SK-N-SH (cell line): Measurements from ENCODE around the gene AP1AR. TPM values are rescaled to one million over a fixed set of nuclear protein-coding genes. Genes with fewer than 3 reads are reported as not detected.

Experiments
- CTCF ChIA-PET: fragments of 300-600, 350-600 bp; formaldehyde crosslinking; extraction: SDS; loops from one replicate; lab custom pipeline; 2021; lab: Yijun Ruan, JAX
- POLR2A ChIA-PET: fragments of 350-600 bp; sonication (Branson Sonifier 250); formaldehyde crosslinking; extraction: SDS; loops from one replicate; lab custom pipeline; 2020; ENCODE audit warnings: antibody characterized with exemption, inconsistent platforms; lab: Yijun Ruan, JAX
- DNase-seq: peaks from one replicate; pipeline ENCODE4 v3.0.0; 2012
- H2AFZ ChIP-seq: fragments of 200-600 bp; sonication (generic); 2 replicates; pipeline ENCODE4 v1.8.1; 2016; ENCODE audit warnings: antibody characterized with exemption, mild to moderate bottlenecking, low read depth
- H3F3A ChIP-seq: fragments of 200-600 bp; sonication (generic); replicated peaks from 2 replicates; pipeline ENCODE3; 2016; ENCODE audit warnings: antibody characterized with exemption, mild to moderate bottlenecking; ENCODE audit not compliant: insufficient read depth
- H3K27ac ChIP-seq, 2 experiments: fragments of 200-500 bp in 1 of 2; fragments of 200-600 bp in 1 of 2; sonication (Bioruptor generic) in 1 of 2; sonication (generic), shearing (Covaris generic) in 1 of 2; 2 replicates each; pipeline versions ENCODE4 v1.5.1 to v1.6.1; 2014 to 2016; ENCODE audit warnings: low read depth in 2 of 2, inconsistent platforms in 1 of 2, low read length in 1 of 2, mild to moderate bottlenecking in 1 of 2, mixed read lengths in 1 of 2
- H3K27me3 ChIP-seq: fragments of 200-600 bp; sonication (generic), shearing (Covaris generic); 2 replicates; pipeline ENCODE4 v1.6.1; 2016; ENCODE audit warnings: mixed run types; ENCODE audit not compliant: insufficient read depth
- H3K36me3 ChIP-seq, 2 experiments: fragments of 200-500 bp in 1 of 2; fragments of 200-600 bp in 1 of 2; sonication (Bioruptor generic) in 1 of 2; sonication (generic) in 1 of 2; replicated peaks in 1 of 2; 2 replicates each; pipeline versions ENCODE3 to v1.5.1; 2014 to 2016; ENCODE audit warnings: low read length in 1 of 2, mild to moderate bottlenecking in 1 of 2; ENCODE audit not compliant: insufficient read depth in 2 of 2, control insufficient read depth in 1 of 2
- H3K4me1 ChIP-seq, 2 experiments: fragments of 200-500 bp in 1 of 2; fragments of 200-600 bp in 1 of 2; sonication (Bioruptor generic) in 1 of 2; sonication (generic), shearing (Covaris generic) in 1 of 2; 2 replicates each; pipeline versions ENCODE4 v1.5.1 to v1.6.1; 2014 to 2016; ENCODE audit warnings: low read depth in 1 of 2, low read length in 1 of 2, mixed run types in 1 of 2; ENCODE audit not compliant: insufficient read depth in 2 of 2, control insufficient read depth in 1 of 2
- H3K4me2 ChIP-seq: fragments of 200-600 bp; sonication (generic), shearing (Covaris generic); 2 replicates; pipeline ENCODE4 v1.6.1; 2017; ENCODE audit warnings: mixed run types
- H3K4me3 ChIP-seq, 2 experiments: fragments of 200-500 bp in 1 of 2; fragments of 200-600 bp in 1 of 2; sonication (Bioruptor generic) in 1 of 2; sonication (generic), shearing (Covaris generic) in 1 of 2; 2 replicates each; pipeline versions ENCODE4 v1.5.1 to v1.8.1; 2014 to 2016; ENCODE audit warnings: low read depth in 2 of 2, inconsistent platforms in 1 of 2, low read length in 1 of 2, mild to moderate bottlenecking in 1 of 2, mixed read lengths in 1 of 2, moderate library complexity in 1 of 2
- H3K79me2 ChIP-seq: fragments of 200-600 bp; sonication (generic); 2 replicates; pipeline ENCODE4 v1.8.1; 2017; ENCODE audit warnings: mild to moderate bottlenecking; ENCODE audit not compliant: insufficient read depth
- H3K9ac ChIP-seq: fragments of 200-600 bp; sonication (generic); 2 replicates; pipeline ENCODE4 v1.6.1; 2017; ENCODE audit warnings: mixed run types
- H3K9me2 ChIP-seq: fragments of 200-600 bp; sonication (generic); 2 replicates; pipeline ENCODE4 v1.6.1; 2017; ENCODE audit warnings: mixed run types
- H3K9me3 ChIP-seq: fragments of 200-600 bp; sonication (generic); 2 replicates; pipeline ENCODE4 v1.6.1; 2017; ENCODE audit warnings: mixed run types, mild to moderate bottlenecking, moderate library complexity
- H4K20me1 ChIP-seq: fragments of 200-600 bp; sonication (generic); 2 replicates; pipeline ENCODE4 v1.6.1; 2017; ENCODE audit warnings: mild to moderate bottlenecking, mixed run types; ENCODE audit not compliant: insufficient read depth
- CHD2 ChIP-seq: fragments of 150-350 bp; IDR thresholded peaks from 2 replicates; pipeline ENCODE4 v1.6.1; 2018; ENCODE audit warnings: low read length; ENCODE audit not compliant: partially characterized antibody
- ELF1 ChIP-seq: IDR thresholded peaks from 2 replicates; pipeline ENCODE4 v1.4.0; 2012
- FOSL2 ChIP-seq: IDR thresholded peaks from 2 replicates; pipeline ENCODE4 v1.4.0; 2012; ENCODE audit warnings: low read depth, mild to moderate bottlenecking, moderate library complexity, borderline replicate concordance
- FOXJ3 ChIP-seq: sonication (generic); formaldehyde crosslinking; IDR thresholded peaks from 2 replicates; pipeline ENCODE4 v1.5.1; 2020; ENCODE audit warnings: mild to moderate bottlenecking, missing genetic modification reagents
- JUND ChIP-seq: IDR thresholded peaks from 2 replicates; pipeline ENCODE4 v1.4.0; 2012
- MEF2A ChIP-seq: IDR thresholded peaks from 2 replicates; pipeline ENCODE4 v1.4.0; 2012; ENCODE audit warnings: low read depth, borderline replicate concordance
- MXI1 ChIP-seq: IDR thresholded peaks from 2 replicates; pipeline ENCODE4 v1.6.1; 2012; ENCODE audit warnings: mild to moderate bottlenecking, low read depth, low read length, improper control_type of control experiment
- NFIC ChIP-seq: IDR thresholded peaks from 2 replicates; pipeline ENCODE4 v1.4.0; 2012; ENCODE audit warnings: borderline replicate concordance
- RAD21 ChIP-seq: IDR thresholded peaks from 2 replicates; pipeline ENCODE4 v1.6.1; 2012; ENCODE audit warnings: mild to moderate bottlenecking, low read length
- RFX5 ChIP-seq: IDR thresholded peaks from 2 replicates; pipeline ENCODE4 v1.6.1; 2012; ENCODE audit warnings: mild to moderate bottlenecking, improper control_type of control experiment, low read length
- RXRA ChIP-seq: IDR thresholded peaks from 2 replicates; pipeline ENCODE4 v1.4.0; 2012; ENCODE audit warnings: low read depth, mild to moderate bottlenecking, borderline replicate concordance
- SIN3A ChIP-seq: IDR thresholded peaks from 2 replicates; pipeline ENCODE4 v1.6.1; 2012; ENCODE audit warnings: low read depth, mild to moderate bottlenecking, low read length, moderate library complexity, borderline replicate concordance
- SMC3 ChIP-seq: IDR thresholded peaks from 2 replicates; pipeline ENCODE4 v1.6.1; 2012; ENCODE audit warnings: low read depth, low read length, improper control_type of control experiment
- TCF12 ChIP-seq: IDR thresholded peaks from 2 replicates; pipeline ENCODE4 v1.4.0; 2012
- YY1 ChIP-seq: IDR thresholded peaks from 2 replicates; pipeline ENCODE4 v1.4.0; 2012; ENCODE audit warnings: low read depth, mild to moderate bottlenecking
- WGBS: methylation state at CpG from one replicate; pipeline ENCODE4 v1.1.6; 2017; ENCODE audit warnings: low lambda C conversion rate; 5-methylcytosine and 5-hydroxymethylcytosine counted together
- polyA plus RNA-seq, 3 experiments: library from polyadenylated mRNA; depleted of rRNA; stranded (reverse); fragments of >200 nt; gene quantifications; 2 replicates each; pipeline ENCODE4 v1.2.3, GENCODE V29; 2012
- TF ChIP-seq, protein P1 (sequence below): IDR thresholded peaks from 2 replicates; pipeline ENCODE4 v1.4.0; 2012; ENCODE audit warnings: low read depth, borderline replicate concordance
- TF ChIP-seq, protein P2 (sequence below): IDR thresholded peaks from 2 replicates; pipeline ENCODE4 v1.4.0; 2012; ENCODE audit warnings: low read depth
- TF ChIP-seq, protein P3 (sequence below): fragments of 150-350 bp; IDR thresholded peaks from 2 replicates; pipeline ENCODE4 v1.6.1; 2016; ENCODE audit warnings: mild to moderate bottlenecking, low read depth, low read length
- TF ChIP-seq, protein P4 (sequence below): IDR thresholded peaks from 2 replicates; pipeline ENCODE4 v1.6.1; 2012; ENCODE audit warnings: mild to moderate bottlenecking, low read depth, low read length, moderate library complexity
- TF ChIP-seq, protein P5 (sequence below): IDR thresholded peaks from 2 replicates; pipeline ENCODE4; 2012
- TF ChIP-seq, protein P6 (sequence below): fragments of 150-350 bp; IDR thresholded peaks from 2 replicates; pipeline ENCODE4 v1.6.1; 2017; ENCODE audit warnings: antibody characterized with exemption, low read length, low read depth, borderline replicate concordance

Gene AP1AR
- polyA plus RNA-seq, 1 of the 3 experiments (the other 2 are of a cell fraction): 8.5 TPM

DNA sequence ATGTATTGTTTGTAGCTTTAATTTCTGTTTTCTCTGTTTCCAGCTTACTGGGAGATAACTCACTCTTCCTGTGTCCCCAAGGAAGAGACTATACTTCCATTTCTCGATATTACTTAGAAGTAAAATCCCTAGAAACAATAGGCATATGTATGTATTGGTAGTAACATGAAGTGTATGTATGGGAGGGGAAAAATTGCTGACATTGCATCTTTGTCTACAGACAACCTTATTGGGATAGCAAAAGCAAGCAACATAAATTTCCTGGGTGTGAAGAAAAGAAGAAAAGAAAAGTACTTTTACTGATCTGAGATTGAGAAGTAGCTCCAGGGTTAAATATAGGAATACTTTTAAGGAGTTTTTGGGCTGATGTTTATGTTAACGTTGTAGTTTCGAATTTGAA lies 15.4 kb downstream of the AP1AR start (continued):
- TF ChIP-seq, protein P1, sequence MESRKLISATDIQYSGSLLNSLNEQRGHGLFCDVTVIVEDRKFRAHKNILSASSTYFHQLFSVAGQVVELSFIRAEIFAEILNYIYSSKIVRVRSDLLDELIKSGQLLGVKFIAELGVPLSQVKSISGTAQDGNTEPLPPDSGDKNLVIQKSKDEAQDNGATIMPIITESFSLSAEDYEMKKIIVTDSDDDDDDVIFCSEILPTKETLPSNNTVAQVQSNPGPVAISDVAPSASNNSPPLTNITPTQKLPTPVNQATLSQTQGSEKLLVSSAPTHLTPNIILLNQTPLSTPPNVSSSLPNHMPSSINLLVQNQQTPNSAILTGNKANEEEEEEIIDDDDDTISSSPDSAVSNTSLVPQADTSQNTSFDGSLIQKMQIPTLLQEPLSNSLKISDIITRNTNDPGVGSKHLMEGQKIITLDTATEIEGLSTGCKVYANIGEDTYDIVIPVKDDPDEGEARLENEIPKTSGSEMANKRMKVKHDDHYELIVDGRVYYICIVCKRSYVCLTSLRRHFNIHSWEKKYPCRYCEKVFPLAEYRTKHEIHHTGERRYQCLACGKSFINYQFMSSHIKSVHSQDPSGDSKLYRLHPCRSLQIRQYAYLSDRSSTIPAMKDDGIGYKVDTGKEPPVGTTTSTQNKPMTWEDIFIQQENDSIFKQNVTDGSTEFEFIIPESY: no peak
- TF ChIP-seq, protein P2, sequence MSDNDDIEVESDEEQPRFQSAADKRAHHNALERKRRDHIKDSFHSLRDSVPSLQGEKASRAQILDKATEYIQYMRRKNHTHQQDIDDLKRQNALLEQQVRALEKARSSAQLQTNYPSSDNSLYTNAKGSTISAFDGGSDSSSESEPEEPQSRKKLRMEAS: no peak

DNA sequence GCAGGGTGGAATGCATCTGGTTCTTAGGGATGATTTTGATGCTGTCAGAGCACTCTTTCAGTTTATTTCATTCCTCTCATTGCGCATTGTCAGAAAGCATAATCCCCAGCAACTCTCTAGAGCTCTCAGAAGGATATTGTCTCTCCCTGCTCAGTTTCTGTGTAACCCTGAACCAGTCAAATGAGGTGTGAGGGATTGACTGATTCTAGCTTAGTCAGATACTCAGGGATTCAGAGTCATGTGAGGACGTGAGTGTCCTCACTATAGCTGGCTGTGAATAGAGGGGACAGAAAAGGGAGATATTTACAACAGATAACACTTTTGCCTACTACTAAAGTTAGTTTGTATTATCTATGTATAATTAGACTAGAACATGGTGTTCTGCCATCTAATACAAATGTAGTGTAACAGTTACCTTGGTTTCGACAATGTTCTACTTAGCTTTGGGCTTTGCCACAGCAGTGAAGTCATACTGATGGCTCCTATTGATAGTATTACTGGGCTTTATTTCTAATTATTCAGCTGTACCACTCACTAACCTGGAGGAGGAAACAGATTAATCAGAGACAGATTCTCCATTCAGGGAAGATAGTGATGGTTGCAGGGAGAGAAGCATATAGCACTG lies 19.5 kb downstream of the AP1AR start:
- 98% methylated on average over 3 of the region's 3 CpGs for WGBS
- H3K79me2 ChIP-seq: peaks cover 5% of the 10 kb centered on the region; the same call in 1 of the 2 replicates
- POLR2A ChIA-PET: no interaction called here
- no peaks in the 10 kb centered on the region for H3F3A ChIP-seq
- H3K27ac ChIP-seq: no peak overlapping the region
- H3K4me2 ChIP-seq: no peak overlapping the region
- no peak overlapping the region for H3K4me3 ChIP-seq
- H2AFZ ChIP-seq: no peak overlapping the region
- no peak for DNase-seq
- H3K9me3 ChIP-seq: no peaks in the 10 kb centered on the region
- H3K9me2 ChIP-seq: no peaks in the 10 kb centered on the region
- H3K9ac ChIP-seq: no peak overlapping the region
- peaks cover 0 to 5% of the 10 kb centered on the region in 2 experiments; a peak in 2 of 4 replicates for H3K4me1 ChIP-seq
- no peaks in the 10 kb centered on the region for H4K20me1 ChIP-seq
- TF ChIP-seq, protein P3, sequence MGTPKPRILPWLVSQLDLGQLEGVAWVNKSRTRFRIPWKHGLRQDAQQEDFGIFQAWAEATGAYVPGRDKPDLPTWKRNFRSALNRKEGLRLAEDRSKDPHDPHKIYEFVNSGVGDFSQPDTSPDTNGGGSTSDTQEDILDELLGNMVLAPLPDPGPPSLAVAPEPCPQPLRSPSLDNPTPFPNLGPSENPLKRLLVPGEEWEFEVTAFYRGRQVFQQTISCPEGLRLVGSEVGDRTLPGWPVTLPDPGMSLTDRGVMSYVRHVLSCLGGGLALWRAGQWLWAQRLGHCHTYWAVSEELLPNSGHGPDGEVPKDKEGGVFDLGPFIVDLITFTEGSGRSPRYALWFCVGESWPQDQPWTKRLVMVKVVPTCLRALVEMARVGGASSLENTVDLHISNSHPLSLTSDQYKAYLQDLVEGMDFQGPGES: no peak
- TF ChIP-seq RFX5 (no peak), CHD2 (no peak), FOSL2 (no peak), SMC3 (no peak), ELF1 (no peak), RXRA (no peak), TCF12 (no peak), MEF2A (no peak), JUND (no peak), NFIC (no peak), SIN3A (no peak), YY1 (no peak), FOXJ3 (CRISPR knock-in tag) (no peak), RAD21 (no peak), MXI1 (no peak)
- TF ChIP-seq, protein P4, sequence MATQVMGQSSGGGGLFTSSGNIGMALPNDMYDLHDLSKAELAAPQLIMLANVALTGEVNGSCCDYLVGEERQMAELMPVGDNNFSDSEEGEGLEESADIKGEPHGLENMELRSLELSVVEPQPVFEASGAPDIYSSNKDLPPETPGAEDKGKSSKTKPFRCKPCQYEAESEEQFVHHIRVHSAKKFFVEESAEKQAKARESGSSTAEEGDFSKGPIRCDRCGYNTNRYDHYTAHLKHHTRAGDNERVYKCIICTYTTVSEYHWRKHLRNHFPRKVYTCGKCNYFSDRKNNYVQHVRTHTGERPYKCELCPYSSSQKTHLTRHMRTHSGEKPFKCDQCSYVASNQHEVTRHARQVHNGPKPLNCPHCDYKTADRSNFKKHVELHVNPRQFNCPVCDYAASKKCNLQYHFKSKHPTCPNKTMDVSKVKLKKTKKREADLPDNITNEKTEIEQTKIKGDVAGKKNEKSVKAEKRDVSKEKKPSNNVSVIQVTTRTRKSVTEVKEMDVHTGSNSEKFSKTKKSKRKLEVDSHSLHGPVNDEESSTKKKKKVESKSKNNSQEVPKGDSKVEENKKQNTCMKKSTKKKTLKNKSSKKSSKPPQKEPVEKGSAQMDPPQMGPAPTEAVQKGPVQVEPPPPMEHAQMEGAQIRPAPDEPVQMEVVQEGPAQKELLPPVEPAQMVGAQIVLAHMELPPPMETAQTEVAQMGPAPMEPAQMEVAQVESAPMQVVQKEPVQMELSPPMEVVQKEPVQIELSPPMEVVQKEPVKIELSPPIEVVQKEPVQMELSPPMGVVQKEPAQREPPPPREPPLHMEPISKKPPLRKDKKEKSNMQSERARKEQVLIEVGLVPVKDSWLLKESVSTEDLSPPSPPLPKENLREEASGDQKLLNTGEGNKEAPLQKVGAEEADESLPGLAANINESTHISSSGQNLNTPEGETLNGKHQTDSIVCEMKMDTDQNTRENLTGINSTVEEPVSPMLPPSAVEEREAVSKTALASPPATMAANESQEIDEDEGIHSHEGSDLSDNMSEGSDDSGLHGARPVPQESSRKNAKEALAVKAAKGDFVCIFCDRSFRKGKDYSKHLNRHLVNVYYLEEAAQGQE: no peak
- TF ChIP-seq, protein P5, sequence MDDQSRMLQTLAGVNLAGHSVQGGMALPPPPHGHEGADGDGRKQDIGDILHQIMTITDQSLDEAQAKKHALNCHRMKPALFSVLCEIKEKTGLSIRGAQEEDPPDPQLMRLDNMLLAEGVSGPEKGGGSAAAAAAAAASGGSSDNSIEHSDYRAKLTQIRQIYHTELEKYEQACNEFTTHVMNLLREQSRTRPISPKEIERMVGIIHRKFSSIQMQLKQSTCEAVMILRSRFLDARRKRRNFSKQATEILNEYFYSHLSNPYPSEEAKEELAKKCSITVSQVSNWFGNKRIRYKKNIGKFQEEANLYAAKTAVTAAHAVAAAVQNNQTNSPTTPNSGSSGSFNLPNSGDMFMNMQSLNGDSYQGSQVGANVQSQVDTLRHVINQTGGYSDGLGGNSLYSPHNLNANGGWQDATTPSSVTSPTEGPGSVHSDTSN: no peak
- TF ChIP-seq, protein P6, sequence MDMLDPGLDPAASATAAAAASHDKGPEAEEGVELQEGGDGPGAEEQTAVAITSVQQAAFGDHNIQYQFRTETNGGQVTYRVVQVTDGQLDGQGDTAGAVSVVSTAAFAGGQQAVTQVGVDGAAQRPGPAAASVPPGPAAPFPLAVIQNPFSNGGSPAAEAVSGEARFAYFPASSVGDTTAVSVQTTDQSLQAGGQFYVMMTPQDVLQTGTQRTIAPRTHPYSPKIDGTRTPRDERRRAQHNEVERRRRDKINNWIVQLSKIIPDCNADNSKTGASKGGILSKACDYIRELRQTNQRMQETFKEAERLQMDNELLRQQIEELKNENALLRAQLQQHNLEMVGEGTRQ: no peak
- H3K27me3 ChIP-seq: no peaks in the 10 kb centered on the region
- CTCF ChIA-PET: interaction anchor here (1.7 to 3.0 kb wide), 5 partner anchors 10 to 152 kb away, joined by 5 to 12 read pairs (median 8); partner anchors contain the start of gene AP1AR
- peaks cover 6 to 7% of the 10 kb centered on the region in 2 experiments for H3K36me3 ChIP-seq
